K562 (cell line): ENCODE results near the gene HMGCL. TPM values are rescaled to one million over a fixed set of nuclear protein-coding genes. Genes with fewer than 3 reads are reported as not detected.

Source experiments
- PRDM10 ChIP-seq: fragments of 450-650 bp; IDR thresholded peaks from 2 replicates; pipeline ENCODE4 v1.6.1; 2018; ENCODE audit not compliant: partially characterized antibody
- RBM22 ChIP-seq: fragments of 200-400 bp; formaldehyde crosslinking; IDR thresholded peaks from 2 replicates; pipeline ENCODE4 v1.6.1; 2018; ENCODE audit warnings: low read length, low read depth; ENCODE audit not compliant: poor library complexity, severe bottlenecking
- SNRNP70 ChIP-seq: fragments of 200-400 bp; formaldehyde crosslinking; optimal IDR thresholded peaks from 2 replicates; pipeline ENCODE3; 2017; ENCODE audit warnings: low read depth, low read length
- ZC3H4 ChIP-seq: sonication (generic); formaldehyde crosslinking; IDR thresholded peaks from 2 replicates; pipeline ENCODE4 v1.9.0; 2021; ENCODE audit warnings: missing genetic modification reagents, borderline replicate concordance
- ZNF740 ChIP-seq, 3 experiments: fragments of 200-800 bp in 1 of 3; sonication (Bioruptor generic) in 1 of 3; sonication (generic) in 1 of 3; formaldehyde crosslinking in 1 of 3; IDR thresholded peaks; 2 replicates each; pipeline versions ENCODE4 v1.6.1 to v1.8.0; 2016 to 2022; ENCODE audit warnings: mild to moderate bottlenecking in 2 of 3, missing compliant biosample characterization in 2 of 3, missing genetic modification characterization in 2 of 3, missing genetic modification reagents in 1 of 3
- polyA plus RNA-seq, 8 experiments: library from polyadenylated mRNA; depleted of rRNA in 4 of 8; stranded (reverse) in 5 of 8; unstranded in 3 of 8; fragments of >200 nt; fragmentation: Nextera tagmentation in 2 of 8; fragmentation: Illumina TruSeq in 1 of 8; extraction: Ambion mirVana in 2 of 8; extraction: Trizol in 1 of 8; gene quantifications; 2 replicates each; pipeline versions ENCODE4 v1.2.1 to v1.2.3, GENCODE V29; 2011 to 2014; ENCODE audit warnings: inconsistent platforms in 1 of 8, missing spikeins in 1 of 8
- total RNA-seq, 7 experiments: library from RNA; depleted of rRNA in 6 of 7; stranded (reverse); fragments of >200 nt in 6 of 7; fragmentation: Illumina TruSeq in 2 of 7; extraction: Trizol in 2 of 7; gene quantifications; 2 replicates each; pipeline versions ENCODE4 v1.2.1 to v1.2.3, GENCODE V29; 2011 to 2021; ENCODE audit warnings: low replicate concordance in 1 of 7

HMGCL gene
- total and polyA plus RNA-seq, 9 of the 15 experiments (the other 6 are each of a cell fraction or from before 2014, with no cell fraction given): 18.0 to 82.2 (median 24.2) TPM

- TF ChIP-seq PRDM10 (peak; percentile 45), SNRNP70 (no peak), ZC3H4 (CRISPR knock-in tag) (0 out of 2 replicates have a peak, but pooled peaks have one; percentile 48), RBM22 (peak; percentile 58), ZNF740 (CRISPR knock-in tag; IDR thresholded peaks at IDR 0.05) (peak; percentile 44; the same call in 1 of the 2 replicates), ZNF740 (tag; IDR thresholded peaks at IDR 0.05) (no peak)
These were observed 33.6 kb downstream of the HMGCL start (continued) for GRCh38 chr1:23791516-23792047.
